ENCODE measurements around the gene KIRREL3.
"Not testable (repeated sequence)": the region's sequence is repeated elsewhere in the genome, so short reads cannot be mapped to it uniquely, and the experiment has no call there.

The KIRREL3 gene

DNA sequence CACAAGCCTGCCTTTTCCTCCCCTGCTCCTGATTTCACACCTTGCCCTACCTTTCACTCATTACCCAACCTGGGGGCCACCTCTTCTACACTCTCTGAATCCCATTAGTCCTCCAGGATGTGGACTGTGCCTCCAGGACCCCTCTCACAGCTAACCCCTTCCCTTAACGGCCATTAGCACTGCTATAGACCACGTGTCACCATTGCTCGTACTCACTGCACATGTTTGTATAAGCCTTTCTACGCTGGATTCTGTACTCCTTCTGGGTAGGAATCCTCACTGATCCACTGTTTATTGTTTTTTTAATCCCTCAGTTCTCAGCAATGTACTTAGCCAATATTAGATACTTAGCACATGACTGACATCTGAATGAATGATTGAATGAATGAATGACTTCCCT lies 40.9 kb downstream of the KIRREL3 start:
- no peak for DNase-seq

DNA sequence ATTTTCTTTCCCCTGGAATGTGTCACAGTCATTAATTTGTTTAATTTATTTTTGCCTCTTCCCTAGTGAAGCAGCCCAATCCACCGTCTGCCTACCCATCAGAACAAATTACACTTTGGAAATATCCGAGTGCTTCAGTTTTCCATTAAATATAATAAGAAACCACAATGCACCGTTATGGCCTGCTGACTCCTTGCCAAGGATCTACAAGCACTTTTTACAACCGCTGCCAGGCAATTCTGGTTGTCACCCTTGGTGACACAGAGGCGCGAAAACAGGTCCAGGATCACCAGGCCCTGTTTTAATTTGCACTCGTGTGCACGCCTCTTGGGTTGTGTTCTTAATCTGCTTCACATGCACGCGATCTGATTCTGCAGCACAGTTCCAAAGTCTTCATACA lies 43.9 kb downstream of the KIRREL3 start:
- DNase-seq, result no peak

DNA sequence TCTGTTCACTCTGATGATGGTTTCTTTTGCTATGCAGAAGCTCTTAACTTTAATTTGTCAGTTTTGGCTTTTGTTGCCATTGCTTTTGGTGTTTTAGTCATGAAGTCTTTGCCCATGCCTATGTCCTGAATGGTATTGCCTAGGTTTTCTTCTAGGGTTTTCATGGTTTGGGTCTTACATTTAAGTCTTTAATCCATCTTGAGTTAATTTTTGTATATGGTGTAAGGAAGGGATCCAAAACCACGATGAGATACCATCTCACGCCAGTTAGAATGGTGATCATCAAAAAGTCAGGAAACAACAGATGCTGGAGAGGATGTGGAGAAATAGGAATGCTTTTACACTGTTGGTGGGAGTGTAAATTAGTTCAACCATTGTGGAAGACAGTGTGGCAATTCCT lies 48.0 kb downstream of the KIRREL3 start:
- DNase-seq, result not testable (repeated sequence)

DNA sequence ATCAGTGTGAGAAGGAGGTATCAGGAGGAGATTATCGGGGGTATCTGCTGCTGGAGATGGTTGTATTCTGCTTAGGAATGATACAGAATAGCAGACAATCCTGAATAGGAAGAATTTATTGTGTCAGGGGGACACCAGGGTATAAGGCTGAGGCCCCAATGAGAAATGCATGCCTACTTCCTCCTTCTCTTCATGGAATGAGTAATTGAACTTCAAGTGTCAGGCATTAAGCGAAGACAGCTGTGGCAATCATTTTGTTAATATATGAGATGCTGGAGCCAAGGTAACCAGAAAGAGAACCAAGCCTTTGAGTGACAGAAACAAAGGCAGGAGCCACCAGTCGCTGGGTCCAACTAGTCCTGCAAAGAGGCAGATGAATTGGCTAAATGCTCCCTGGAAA lies 49.1 kb downstream of the KIRREL3 start:
- DNase-seq, result no peak

DNA sequence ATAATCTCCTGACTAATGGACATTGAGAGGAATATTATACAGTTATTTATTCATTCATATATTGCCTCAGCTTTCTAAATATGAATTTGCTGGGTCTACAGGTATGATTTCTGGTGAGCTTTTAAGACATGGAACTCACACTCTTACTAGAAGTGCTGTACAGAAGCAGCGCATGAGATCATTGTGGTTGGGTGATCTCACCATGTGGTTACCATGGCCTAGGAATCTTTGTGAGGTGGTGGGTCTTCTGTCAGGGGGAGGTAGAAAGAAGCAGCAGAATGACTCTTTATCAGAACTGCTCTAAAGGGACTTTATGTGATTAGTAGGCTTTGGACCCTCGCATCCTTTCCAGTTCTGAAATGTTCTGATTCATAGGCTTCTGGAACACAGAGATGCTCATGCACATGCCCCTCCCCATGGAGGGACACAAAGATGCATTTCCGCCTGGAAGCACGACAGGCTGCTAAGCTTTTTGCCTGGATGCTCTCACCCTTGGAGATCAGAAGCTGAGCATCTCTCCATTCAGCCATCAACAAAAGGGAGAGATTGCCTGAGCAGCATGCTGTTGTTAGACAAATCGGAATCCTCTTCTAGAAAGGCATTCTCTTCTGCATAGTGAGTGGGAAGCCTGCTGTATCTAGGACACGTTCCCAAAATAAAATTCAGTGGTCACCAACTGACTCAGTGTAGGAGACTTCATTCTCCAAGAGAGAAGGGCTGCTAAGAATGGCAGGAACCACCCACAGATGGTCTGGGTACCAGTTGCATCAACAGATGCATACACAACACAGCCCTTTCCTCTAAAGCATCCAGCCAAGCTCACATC lies 51.3 kb downstream of the KIRREL3 start:
- peak in 2 of 51 donors; percentile 37 to 41 for DNase-seq

DNA sequence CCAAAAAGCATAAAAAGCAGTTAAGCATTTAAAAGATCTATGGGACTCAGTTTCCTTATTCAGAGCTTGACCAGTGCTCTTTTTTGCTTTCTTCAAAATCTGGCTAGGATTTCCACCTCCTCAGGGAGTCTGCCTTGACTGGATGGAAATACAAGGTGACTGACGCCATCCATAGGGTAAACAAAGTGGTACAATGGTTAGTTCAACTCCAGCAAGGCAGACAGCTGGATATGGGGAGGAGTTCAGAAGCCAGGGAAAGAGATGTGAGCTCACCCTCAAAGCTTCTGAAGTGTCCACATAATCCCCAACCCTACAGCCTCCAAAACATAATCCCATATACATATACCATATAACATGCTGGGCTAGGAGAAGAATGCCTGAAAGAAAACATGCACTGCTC lies 52.0 kb downstream of the KIRREL3 start:
- no peak for DNase-seq

DNA sequence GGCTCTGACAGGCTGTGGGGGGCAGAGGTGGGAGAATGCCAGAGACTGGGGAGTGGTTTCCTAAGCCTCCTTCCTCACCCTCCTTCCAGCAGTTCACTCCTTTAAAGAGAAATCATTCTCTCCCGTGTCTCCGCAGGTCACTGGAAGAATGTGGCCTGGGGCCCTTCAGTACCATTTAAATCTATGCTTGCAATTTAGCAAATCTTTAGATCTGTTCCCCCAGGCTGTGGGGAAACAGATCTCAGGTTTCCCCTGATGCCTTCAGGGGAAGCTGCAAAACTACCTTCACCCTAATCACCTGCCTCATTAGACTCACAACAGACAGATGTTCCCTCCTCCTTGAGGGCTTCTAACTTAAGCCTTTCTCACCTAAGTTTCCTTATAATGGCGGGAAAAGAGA lies 55.3 kb downstream of the KIRREL3 start:
- DNase-seq, result no peak

DNA sequence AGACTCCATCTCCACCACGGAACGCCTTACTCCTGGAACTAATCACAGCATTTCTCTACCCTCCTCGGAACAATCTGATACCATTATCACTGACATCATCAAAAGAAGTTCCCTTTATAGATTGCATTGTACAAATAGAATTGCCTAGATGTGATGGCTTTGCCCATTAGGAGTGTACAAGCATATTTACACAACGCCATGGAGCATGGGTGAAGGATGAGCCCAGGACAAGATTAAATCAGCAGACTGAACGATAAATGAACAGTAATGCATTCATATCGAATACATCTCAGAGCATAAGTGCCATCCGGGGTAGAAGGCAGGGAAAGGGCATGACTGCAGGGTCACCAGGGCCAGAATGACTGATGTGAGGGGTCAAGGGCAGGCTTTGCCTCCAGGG lies 57.3 kb downstream of the KIRREL3 start:
- no peak for DNase-seq

DNA sequence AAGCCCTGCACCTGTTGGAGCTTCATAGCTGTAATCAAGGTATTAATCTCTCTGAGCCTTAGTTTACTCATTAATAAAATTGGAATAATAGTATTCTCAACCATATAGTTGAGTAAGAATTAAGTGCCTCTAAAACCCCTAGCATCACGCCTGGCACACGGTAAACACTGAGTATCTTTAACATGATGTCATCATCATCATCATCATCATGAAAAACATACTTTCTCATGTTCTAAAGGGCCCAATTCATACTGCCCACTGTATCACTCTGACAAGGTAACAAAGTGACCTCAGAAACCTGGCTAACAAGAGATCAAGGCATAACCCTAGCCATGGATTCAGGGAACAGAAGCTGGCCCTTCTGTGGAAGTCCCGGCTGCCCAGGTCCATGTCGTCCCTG lies 58.4 kb downstream of the KIRREL3 start:
- no peak for DNase-seq

DNA sequence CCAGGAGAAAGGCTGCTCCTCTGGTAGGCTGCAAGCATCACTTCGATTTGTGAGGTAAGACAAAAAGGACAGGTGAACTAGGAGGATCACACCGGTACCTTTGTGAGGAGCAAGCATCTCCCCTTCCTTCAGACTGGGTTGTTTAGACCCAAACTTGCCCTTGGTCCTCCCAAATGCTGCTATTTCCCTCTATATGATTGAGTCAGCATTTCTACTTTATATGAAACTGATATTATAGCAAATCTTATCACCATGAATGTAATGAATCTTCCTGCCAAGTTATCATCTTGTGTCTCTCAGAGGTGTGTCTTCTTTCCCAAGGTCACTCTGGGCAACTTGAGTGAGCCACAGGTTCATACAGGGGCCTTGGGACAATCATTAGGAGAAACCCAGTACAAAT lies 61.0 kb downstream of the KIRREL3 start:
- DNase-seq, result no peak

DNA sequence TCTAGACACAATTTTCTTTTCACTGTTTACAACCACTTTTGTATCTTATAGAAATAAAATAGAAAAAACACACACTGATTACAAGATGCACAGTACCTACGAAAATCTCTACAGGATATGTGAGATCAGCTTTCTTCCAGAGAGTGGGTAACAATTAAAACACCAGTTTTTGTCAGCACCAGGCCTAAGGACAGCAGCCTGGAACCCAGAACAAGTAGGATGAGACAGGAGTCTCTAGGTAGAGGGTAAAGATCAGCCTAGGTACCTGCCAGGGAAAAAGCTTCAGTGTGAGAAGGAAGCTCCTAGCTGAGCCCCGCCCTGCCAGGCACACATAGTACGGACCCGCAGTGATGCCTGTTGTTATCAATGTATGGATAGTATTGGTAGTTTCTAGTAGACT lies 61.9 kb downstream of the KIRREL3 start:
- DNase-seq, result no peak

DNA sequence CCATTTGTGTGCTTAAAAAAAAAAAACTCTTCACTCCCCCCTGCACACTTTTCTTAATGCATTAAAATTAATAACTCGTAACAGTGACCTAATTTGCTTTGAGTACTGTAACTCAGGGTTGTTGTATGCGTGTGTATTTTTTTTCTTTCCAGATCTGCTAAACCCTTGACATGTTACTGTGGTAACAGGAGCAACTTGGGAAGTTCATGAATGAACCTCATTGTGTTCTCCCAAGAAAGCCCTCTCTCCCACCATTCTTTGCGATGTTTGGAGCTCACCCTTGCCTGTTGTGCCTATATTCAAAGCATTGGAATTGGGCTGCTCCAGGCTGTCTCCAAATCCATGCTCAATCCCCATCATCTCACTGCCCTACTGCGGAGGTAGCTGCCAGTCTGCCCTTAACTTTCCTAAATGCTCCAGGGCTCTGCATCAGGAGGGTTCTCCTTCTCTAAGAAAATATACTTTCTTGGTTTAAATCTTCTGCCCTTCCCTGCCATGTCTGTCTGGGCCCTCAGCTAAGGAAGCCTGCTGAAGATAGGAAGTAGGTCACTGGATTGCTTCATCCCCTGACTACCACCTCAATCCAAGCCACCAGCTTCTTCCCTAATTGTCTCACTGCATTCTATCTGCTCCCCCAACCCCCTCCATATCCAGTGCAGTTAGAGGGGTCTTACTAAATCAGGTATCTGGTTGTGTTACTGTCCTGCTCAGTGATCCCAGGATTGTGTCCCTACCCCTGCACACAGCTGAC lies 70.3 kb downstream of the KIRREL3 start:
- peak in 2 of 51 donors; percentile 15 to 27 for DNase-seq

DNA sequence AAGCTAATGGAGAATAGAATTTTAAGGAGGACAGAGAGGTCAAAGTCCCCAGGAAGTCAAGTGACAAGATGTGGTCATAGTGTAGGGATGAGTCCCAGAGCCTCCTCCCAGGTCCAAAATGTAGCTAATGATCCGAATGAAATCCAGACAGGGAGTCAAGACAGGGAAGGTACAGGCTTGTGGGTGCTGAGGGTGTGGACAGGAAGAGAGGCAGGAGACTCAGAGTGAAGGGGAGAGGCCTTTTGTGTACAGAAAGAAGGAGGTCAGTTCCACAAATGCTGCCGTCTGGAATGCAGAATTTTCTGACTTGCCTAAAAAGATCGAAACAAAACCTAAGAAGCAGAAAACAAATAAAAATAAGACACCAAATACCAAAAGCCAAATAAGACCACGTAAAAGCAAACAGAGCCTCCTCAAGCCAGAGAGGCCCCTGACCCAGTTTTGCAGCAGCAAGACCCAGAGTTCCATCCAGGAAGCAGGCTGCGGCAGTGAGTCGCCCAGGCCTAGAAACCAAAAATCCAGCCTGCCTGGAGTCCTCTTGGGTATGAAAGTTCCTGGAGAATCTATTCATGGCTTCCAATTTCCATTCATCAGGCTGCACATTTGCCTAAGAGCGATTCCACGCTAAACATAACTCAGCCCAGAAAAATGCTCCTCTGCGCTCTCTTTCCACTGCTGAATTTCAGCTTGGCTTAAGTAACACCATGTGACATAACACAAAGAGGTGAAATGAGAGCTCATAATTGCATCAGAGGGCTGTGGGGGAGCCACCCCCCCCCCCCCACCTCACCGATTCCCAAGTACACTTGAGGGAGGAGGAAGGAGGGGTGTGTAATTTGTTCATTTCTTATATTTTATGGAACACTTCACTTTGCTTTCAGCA lies 71.2 kb downstream of the KIRREL3 start:
- DNase-seq, result peak in 6 of 51 donors; percentile 26 to 49 (median 34)

DNA sequence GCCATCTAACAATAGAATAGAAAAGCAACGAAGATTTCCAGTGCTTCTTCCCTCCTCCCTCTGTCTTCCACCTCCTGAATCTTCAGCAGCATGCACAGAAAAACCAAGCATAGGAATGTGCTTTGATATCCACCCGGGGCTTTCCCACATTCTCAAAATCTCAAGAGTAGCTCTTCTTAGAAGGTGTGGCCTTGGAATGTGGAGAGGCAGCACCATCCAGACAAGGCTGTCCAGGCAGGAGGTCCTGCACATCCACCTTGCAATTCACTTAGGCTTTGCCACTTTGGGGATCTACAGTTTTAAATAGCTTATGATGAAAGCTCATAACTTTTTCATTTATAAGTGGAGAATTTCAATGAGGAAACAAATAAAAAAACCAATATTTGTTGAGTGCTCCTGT lies 72.9 kb downstream of the KIRREL3 start:
- DNase-seq, result no peak

DNA sequence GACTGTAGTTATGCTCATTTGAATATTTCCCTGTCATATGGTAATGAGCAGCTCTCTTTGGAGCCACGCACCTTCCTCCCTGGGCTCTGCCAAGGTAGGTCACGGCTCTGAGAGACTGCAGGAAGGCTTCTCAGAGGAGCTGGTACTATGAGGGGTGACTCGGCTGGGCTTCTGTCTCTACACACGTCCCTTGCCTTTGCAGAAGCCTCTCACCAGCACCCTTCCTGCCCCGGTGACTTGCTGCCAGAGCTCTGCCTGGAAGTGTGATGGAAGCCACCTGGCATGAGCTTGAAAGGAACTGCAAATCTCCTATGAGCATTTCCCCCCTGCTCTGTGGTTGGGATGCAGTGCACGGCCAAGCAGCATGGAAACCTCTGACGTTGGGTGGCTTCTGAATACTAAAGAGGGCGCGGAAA lies 74.2 kb downstream of the KIRREL3 start:
- DNase-seq, result peak in 24 of 51 donors; percentile 10 to 63 (median 34)

DNA sequence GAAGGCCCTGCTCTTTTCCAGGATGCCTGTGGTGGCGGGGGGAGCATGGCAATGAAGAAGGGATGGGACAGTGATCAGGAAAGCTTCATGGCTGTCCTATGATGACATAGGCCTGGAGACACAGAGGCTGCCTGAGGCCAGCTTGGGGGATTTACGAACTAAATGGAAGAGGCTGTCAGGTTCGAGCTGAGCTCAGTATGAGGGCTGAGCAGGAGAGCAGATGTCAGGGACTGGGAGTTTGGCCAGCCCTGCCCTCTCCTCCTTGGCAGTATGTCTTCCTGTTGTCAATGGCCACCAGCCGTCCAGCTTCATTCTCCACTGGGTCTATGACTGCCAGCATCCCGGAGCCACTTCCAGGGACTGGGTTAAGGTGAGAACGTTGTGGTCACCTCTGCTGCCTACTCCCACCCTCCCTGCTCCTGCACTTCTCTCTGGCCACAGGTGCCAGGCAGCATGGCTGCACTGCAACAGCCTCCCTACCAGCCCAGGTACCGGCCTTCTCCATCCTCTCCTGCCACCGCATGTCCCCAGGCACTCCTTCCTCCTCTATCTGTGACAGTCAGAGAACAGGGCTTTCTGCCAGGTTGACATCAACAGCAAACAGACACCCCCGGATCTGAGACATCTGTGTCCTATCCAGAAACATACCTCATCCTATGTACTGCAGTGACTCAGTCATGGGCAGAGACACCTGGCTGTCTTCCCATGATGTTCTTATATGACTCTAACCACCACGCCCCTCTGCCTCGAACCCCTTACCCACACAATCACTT lies 75.1 kb downstream of the KIRREL3 start:
- peak in 6 of 51 donors; percentile 14 to 66 (median 33) for DNase-seq

DNA sequence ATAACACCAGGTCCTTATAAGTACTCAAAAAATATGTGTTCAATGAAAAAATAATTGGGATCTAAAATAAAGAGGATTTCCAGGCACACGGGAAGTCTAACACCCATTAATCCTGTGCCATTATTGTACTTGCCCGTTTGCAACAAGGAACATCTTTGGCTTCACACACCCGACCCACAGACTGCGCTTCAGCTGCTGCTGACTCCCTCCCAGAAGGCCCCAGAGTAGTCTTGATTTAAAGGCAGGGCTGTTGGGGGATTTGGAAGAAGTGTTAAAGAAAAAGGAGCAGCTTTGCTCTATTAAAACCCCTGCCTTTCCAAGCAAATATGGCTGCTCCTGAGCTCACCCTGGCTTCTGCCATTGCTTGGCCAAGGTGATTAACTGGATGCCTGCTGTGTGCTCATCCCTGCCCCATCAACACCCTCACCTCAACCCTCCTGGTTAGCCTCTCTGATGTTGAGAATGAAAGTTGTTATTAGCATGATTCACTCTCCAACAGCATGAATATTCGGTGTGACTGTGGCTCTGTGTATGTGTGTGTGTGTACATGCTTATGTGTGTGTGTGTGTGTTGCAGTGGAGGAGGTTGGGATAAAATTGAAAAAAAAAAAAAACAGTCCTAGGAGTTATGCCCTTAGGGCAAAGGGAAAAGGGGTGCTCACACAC lies 76.1 kb downstream of the KIRREL3 start:
- no peak for DNase-seq

DNA sequence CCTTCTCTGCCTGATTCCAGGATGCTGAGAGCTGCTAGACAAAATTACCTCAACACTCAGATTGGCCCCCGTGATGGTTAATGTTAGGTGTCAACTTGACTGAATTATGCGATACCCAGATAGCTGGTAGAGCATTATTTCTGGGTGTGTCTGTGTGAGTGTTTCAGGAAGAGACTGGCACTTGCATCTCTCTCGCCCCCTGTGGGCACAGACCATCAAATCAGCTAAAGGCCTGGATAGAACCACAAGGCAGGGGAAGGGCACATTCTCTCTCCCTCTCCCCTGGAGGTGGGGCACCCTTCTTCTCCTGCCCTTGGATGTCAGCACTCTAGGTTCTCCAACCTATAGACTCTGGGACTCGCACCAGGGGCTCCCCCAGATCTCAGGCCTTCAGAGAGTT lies 79.7 kb downstream of the KIRREL3 start:
- DNase-seq, result no peak

DNA sequence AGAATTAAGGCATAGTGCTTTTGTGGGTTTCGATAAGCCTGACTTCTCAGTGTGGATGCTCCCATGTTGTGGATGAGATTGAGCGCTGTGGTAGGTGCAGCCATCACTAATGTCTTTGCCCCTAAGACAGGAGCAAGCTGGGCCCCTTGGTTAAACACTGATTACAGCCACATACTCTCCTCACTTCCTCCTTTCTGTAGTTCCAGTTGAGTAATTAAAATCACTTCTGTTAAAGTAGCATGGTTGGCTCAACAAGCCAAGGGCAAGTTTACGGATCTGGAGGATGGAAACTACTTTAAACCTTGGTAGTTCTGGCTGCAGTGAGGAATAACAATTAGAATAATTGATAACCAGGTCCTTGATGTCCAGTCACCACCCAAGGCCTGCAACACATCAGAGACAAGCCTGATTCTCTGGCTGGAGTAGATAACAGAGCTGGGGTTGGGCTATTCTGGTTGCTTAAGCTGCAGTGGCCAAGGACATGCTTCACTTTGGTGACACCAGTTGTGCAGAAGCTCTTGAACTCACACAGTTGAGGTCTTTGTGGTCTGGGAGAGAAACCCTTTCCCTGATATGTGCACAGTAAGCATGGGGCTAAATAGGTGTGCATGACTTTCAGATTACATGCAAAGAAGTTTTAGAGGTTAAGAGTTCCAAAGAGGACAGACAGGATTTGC lies 81.3 kb downstream of the KIRREL3 start:
- no peak for DNase-seq

DNA sequence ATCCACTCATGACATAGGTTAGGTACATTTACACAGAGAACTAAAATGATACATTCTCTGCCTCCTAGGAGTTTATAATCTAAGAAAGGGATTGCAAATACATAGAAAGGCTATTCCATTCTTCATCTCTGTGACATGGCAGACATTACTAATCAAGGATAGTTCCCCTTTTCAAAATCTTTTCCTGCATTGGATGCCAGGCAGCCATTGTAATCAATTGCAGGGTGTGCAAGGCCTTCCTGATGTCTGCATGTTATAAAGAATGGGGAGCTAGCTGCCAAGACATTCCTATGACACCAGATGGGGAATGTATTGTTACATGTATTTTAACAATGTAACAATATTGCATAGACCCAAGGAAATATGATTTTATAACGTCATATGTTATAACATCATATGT lies 82.0 kb downstream of the KIRREL3 start:
- DNase-seq, result no peak
